K562 (cell line): ENCODE measurements around the gene ARL14EP. TPM values are rescaled to one million over a fixed set of nuclear protein-coding genes. Genes with fewer than 3 reads are reported as not detected.

Source experiments
- MIER1 ChIP-seq: fragments of 450-650 bp; IDR thresholded peaks from 2 replicates; pipeline ENCODE4 v1.6.1; 2016; ENCODE audit warnings: antibody characterized with exemption, mild to moderate bottlenecking, low read depth
- NRF1 ChIP-seq, 2 experiments: fragments of 450-650 bp; IDR thresholded peaks in 1 of 2; conservative IDR thresholded peaks in 1 of 2; 2 replicates each; pipeline ENCODE4 v1.6.1; 2014; ENCODE audit warnings: mild to moderate bottlenecking in 2 of 2
- POLR3G ChIP-seq: IDR thresholded peaks from 2 replicates; pipeline ENCODE4 v1.6.1; 2011; ENCODE audit not compliant: insufficient read length, insufficient replicate concordance; ENCODE audit errors: extremely low read depth
- TCF7L2 ChIP-seq: fragments of 150-350 bp; IDR thresholded peaks from 2 replicates; pipeline ENCODE4 v1.6.1; 2016; ENCODE audit warnings: low read depth, mild to moderate bottlenecking, low read length, moderate library complexity
- ZFP30 ChIP-seq: fragments of 250-450 bp; sonication (Bioruptor Pico); IDR thresholded peaks from 2 replicates; pipeline ENCODE4 v1.8.0; 2022; ENCODE audit warnings: moderate library complexity, mild to moderate bottlenecking, inconsistent platforms, borderline replicate concordance
- ZKSCAN3 ChIP-seq: fragments of 250-450 bp; sonication (Bioruptor Pico); IDR thresholded peaks from 2 replicates; pipeline ENCODE4 v1.4.0; 2020
- ZNF274 ChIP-seq: IDR thresholded peaks from 2 replicates; pipeline ENCODE4 v1.6.1; 2011; ENCODE audit warnings: low read depth, mild to moderate bottlenecking, low read length, moderate library complexity, borderline replicate concordance
- ZNF316 ChIP-seq: fragments of 450-650 bp; IDR thresholded peaks from 2 replicates; pipeline ENCODE4 v1.6.1; 2016
- ZNF696 ChIP-seq: fragments of 250-450 bp; sonication (Bioruptor Pico); conservative IDR thresholded peaks from 2 replicates; pipeline ENCODE4 v1.4.0; 2020; ENCODE audit warnings: mild to moderate bottlenecking, moderate library complexity
- polyA plus RNA-seq, 8 experiments: library from polyadenylated mRNA; depleted of rRNA in 4 of 8; stranded (reverse) in 5 of 8; unstranded in 3 of 8; fragments of >200 nt; fragmentation: Nextera tagmentation in 2 of 8; fragmentation: Illumina TruSeq in 1 of 8; extraction: Ambion mirVana in 2 of 8; extraction: Trizol in 1 of 8; gene quantifications; 2 replicates each; pipeline versions ENCODE4 v1.2.1 to v1.2.3, GENCODE V29; 2011 to 2014; ENCODE audit warnings: inconsistent platforms in 1 of 8, missing spikeins in 1 of 8
- total RNA-seq, 7 experiments: library from RNA; depleted of rRNA in 6 of 7; stranded (reverse); fragments of >200 nt in 6 of 7; fragmentation: Illumina TruSeq in 2 of 7; extraction: Trizol in 2 of 7; gene quantifications; 2 replicates each; pipeline versions ENCODE4 v1.2.1 to v1.2.3, GENCODE V29; 2011 to 2021; ENCODE audit warnings: low replicate concordance in 1 of 7
- TF ChIP-seq, protein P1 (sequence below): fragments of 450-650 bp; IDR thresholded peaks from 2 replicates; pipeline ENCODE4 v1.6.1; 2016; ENCODE audit warnings: low read depth

Gene ARL14EP
- total and polyA plus RNA-seq, 9 of the 15 experiments (the other 6 are each of a cell fraction or from before 2014, with no cell fraction given): 11.4 to 42.7 (median 25.9) TPM

DNA sequence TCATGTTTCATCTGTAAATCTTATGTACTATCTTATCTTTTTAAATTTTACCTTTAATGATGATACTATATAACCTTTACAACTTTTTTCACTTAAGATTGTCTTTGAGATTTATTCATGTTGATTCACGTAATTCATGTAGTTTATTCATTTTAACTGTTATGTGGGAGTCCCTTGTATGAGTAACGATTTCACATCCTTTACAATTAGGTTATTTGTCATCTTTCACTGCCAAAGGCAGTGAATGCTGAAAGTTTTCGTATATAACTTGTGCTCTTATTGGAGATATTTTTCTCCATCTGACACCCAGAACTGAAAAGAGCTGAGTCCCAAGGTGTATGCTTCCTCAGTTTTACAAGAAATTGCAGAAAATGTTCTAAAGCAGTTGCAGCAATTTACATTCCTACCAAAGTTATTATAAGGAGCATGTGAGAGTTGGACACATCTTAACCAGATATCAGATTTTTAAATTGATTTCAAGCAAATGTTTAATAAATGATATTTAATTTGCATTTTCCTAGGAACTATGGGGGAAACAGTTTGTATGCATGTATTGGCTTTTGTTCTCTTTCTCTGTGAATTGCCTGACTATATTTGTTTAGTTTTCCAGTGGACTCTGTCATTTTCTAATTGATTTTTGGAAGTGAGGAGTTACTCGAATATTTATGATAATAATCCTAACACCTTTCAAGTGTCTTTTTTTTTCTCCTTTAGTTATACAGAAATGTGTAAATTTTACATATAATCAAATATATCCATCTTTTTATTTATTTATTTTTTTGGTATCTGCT is 6.4 kb downstream of the ARL14EP start (continued):
- TF ChIP-seq, protein P1, sequence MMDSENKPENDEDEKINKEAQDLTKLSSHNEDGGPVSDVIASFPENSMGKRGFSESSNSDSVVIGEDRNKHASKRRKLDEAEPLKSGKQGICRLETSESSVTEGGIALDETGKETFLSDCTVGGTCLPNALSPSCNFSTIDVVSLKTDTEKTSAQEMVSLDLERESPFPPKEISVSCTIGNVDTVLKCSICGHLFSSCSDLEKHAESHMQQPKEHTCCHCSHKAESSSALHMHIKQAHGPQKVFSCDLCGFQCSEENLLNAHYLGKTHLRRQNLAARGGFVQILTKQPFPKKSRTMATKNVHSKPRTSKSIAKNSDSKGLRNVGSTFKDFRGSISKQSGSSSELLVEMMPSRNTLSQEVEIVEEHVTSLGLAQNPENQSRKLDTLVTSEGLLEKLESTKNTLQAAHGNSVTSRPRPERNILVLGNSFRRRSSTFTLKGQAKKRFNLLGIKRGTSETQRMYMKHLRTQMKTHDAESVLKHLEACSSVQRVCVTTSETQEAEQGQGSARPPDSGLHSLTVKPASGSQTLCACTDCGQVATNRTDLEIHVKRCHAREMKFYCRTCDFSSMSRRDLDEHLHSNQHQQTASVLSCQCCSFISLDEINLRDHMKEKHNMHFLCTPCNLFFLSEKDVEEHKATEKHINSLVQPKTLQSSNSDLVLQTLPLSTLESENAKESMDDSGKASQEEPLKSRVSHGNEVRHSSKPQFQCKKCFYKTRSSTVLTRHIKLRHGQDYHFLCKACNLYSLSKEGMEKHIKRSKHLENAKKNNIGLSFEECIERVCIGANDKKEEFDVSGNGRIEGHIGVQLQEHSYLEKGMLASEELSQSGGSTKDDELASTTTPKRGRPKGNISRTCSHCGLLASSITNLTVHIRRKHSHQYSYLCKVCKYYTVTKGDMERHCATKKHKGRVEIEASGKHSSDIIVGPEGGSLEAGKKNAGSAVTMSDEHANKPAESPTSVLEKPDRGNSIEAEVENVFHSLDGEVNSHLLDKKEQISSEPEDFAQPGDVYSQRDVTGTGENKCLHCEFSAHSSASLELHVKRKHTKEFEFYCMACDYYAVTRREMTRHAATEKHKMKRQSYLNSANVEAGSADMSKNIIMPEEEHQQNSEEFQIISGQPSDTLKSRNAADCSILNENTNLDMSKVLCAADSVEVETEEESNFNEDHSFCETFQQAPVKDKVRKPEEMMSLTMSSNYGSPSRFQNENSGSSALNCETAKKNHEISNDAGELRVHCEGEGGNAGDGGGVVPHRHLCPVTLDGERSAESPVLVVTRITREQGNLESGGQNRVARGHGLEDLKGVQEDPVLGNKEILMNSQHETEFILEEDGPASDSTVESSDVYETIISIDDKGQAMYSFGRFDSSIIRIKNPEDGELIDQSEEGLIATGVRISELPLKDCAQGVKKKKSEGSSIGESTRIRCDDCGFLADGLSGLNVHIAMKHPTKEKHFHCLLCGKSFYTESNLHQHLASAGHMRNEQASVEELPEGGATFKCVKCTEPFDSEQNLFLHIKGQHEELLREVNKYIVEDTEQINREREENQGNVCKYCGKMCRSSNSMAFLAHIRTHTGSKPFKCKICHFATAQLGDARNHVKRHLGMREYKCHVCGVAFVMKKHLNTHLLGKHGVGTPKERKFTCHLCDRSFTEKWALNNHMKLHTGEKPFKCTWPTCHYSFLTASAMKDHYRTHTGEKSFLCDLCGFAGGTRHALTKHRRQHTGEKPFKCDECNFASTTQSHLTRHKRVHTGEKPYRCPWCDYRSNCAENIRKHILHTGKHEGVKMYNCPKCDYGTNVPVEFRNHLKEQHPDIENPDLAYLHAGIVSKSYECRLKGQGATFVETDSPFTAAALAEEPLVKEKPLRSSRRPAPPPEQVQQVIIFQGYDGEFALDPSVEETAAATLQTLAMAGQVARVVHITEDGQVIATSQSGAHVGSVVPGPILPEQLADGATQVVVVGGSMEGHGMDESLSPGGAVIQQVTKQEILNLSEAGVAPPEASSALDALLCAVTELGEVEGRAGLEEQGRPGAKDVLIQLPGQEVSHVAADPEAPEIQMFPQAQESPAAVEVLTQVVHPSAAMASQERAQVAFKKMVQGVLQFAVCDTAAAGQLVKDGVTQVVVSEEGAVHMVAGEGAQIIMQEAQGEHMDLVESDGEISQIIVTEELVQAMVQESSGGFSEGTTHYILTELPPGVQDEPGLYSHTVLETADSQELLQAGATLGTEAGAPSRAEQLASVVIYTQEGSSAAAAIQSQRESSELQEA: no peak
- TF ChIP-seq TCF7L2 (no peak), ZFP30 (CRISPR knock-in tag) (no peak), ZNF696 (no peak), ZNF316 (no peak), NRF1 (conservative IDR thresholded peaks at IDR 0.05 in 1 of 2, IDR thresholded peaks at IDR 0.05 in 1 of 2) (no peak), POLR3G (no peak), MIER1 (no peak), ZKSCAN3 (CRISPR knock-in tag) (no peak), ZNF274 (no peak)
